HCT116 (cell line): ENCODE data around the gene GMDS.

Source experiments
- ATF3 ChIP-seq: IDR thresholded peaks from 2 replicates; pipeline ENCODE4 v1.6.1; 2012
- CTCF ChIP-seq, 3 experiments: fragments of 200-600 bp in 1 of 3; sonication (generic) in 1 of 3; IDR thresholded peaks in 2 of 3; conservative IDR thresholded peaks in 1 of 3; 2 replicates each; pipeline ENCODE4 v1.5.1; 2012 to 2017; ENCODE audit warnings: low read depth in 2 of 3, low read length in 2 of 3, antibody characterized with exemption in 1 of 3, borderline replicate concordance in 1 of 3, control low read depth in 1 of 3, mild to moderate bottlenecking in 1 of 3, mixed read lengths in 1 of 3, mixed run types in 1 of 3, moderate library complexity in 1 of 3; ENCODE audit not compliant: insufficient read depth in 1 of 3
- JUND ChIP-seq: IDR thresholded peaks from 2 replicates; pipeline ENCODE4 v1.6.1; 2012
- POLR2A ChIP-seq: IDR thresholded peaks from 2 replicates; pipeline ENCODE4 v1.7.0; 2011; ENCODE audit warnings: borderline replicate concordance; ENCODE audit not compliant: insufficient read depth, insufficient read length; ENCODE audit errors: extremely low read depth
- POLR2AphosphoS5 ChIP-seq: IDR thresholded peaks from 2 replicates; pipeline ENCODE4 v1.6.1; 2011; ENCODE audit warnings: mild to moderate bottlenecking, low read depth, low read length, moderate library complexity
- REST ChIP-seq: IDR thresholded peaks from 2 replicates; pipeline ENCODE4 v1.6.1; 2012; ENCODE audit warnings: low read depth

- no peak for TF ChIP-seq CTCF (IDR thresholded peaks at IDR 0.05 in 2 of 3, conservative IDR thresholded peaks at IDR 0.05 in 1 of 3; ENCODE audit: borderline replicate concordance in 1 of 3, insufficient read depth in 1 of 3, low read depth in 2 of 3, low read length in 2 of 3)
- TF ChIP-seq JUND, result no peak
- no peak for TF ChIP-seq POLR2A
- TF ChIP-seq REST, result no peak
- TF ChIP-seq ATF3, result no peak
- TF ChIP-seq POLR2AphosphoS5, result no peak
These were observed 373.6 kb downstream of the GMDS start for GRCh38 chr6:1871724-1872315.
